Skin epidermis (tissue), 12 donors: ENCODE data around the gene HECW1.
"Not testable (repeated sequence)": the region's sequence is repeated elsewhere in the genome, so short reads cannot be mapped to it uniquely, and the experiment has no call there.

ENCODE experiments used
- H3K27ac ChIP-seq, 21 experiments: fragments of 200-600 bp; sonication (generic) in 11 of 21; one replicate each; pipeline ENCODE4 v1.5.0; 2020; ENCODE audit warnings: mild to moderate bottlenecking in 3 of 21, inconsistent platforms in 2 of 21, moderate library complexity in 2 of 21
- H3K4me3 ChIP-seq, 7 experiments: fragments of 200-600 bp; sonication (generic) in 2 of 7; one replicate each; pipeline ENCODE4 v1.5.0; 2020; ENCODE audit warnings: inconsistent platforms in 2 of 7, mild to moderate bottlenecking in 2 of 7, moderate library complexity in 1 of 7

The HECW1 gene

DNA sequence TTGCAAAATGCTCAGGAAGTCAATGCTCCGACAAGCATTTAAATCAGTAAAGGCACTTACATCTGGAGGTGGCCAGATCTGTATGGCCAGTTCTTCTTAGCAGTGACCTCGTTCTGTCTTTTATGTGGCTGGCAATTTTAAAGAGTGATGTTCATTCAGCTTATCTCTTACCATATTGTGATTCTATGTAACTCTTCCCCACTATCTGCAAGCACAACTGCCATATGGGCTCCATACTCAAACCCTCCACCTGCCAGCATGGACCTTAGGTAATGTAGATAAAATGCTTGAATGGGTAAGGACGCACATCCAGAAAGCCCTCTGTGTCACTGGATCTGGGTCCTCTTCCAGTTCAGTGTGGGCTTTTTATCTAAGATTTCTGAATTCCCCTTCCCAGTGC is 428.0 kb downstream of the HECW1 start:
- Histone ChIP-seq H3K4me3 (no peak overlapping the region), H3K27ac (no peak overlapping the region)

DNA sequence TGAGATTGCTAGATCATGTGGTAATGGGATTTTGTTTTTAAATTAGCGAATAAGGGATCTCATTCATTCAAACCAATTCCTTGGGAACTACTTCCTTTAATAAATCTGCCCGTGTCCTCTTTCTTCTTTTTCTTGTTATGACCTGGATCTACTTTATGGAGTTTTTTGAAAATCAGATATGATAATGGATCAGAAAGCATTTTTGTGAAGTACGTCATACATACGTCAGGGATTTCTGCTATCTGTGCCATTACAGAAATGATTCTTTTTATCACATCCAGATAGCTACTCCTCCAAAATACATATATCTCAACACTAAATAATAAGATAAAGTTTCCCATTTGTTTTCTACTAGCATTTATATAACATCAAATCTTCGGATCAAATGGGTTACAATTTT is 430.3 kb downstream of the HECW1 start:
- H3K27ac ChIP-seq: no peak overlapping the region
- H3K4me3 ChIP-seq: no peak overlapping the region

DNA sequence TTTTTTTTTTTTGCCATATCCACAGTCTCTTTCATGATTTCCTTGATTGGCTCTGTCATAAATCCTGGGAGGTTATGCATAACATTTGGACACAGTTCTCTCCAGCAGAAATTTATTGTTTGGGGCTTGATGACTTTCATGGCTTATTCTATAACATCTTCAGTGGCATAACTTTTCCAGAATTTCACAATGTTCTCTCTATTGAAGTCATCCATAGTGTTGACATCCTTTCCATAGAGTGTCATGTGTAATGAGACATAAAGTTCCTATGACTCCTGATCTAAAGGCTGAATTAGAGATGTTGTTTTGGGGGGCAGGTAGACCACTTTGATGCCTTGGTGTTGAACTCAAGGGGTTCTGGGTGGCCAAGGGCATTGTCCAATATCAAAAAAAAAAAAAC is 433.8 kb downstream of the HECW1 start:
- Histone ChIP-seq H3K4me3 (no peak overlapping the region), H3K27ac (no peak overlapping the region)

DNA sequence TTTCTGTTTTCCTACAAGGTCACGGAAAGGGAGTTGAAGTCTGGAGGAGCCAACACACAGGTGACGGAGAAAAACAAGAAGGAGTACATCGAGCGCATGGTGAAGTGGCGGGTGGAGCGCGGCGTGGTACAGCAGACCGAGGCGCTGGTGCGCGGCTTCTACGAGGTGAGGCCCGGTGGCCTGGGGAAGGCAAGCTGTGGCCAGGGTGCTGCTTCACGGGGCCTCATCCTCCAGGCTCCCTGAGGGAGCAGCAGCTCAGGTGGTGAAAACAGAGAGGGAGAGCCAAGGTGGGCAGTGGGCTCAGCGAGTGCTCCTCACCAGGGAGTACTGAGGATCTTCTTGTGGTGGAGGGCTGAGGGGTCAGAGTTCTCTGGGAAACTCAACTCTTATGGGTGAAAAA is 438.0 kb downstream of the HECW1 start:
- no peak overlapping the region for H3K4me3 ChIP-seq
- no peak overlapping the region for H3K27ac ChIP-seq

DNA sequence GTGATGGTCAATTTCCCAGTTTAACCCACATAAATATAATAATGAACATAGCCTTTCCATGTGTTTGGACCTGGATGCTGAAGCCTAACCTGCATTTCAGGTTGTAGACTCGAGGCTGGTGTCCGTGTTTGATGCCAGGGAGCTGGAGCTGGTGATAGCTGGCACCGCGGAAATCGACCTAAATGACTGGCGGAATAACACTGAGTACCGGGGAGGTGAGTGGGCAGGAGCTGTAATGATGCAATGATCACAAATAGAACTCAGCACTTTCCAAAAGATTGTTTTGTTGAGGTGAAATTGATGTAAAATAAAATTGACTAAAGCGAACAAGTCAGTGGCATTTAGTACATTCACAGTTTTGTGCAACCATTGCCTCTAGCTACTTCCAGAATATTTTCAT is 439.7 kb downstream of the HECW1 start:
- no peak overlapping the region for H3K27ac ChIP-seq
- H3K4me3 ChIP-seq: no peak overlapping the region

DNA sequence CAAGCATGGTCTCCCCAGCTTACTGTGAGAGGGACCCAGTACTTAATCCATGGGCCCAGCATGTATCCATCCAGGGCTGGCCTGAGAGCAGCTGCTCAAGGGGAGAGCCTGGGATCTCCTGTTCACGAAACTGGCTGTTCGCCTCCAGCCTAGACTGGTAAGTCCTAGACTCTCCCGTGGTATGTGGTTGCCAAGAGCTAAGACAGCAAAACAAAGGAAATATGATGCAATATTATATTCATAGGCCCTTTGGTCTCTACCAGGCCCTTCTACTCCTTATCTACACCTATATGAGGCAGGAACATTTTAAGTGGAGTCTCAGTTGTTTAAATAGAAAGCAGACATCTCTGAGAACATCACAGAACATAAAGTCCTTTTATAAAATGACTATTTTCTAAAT is 441.6 kb downstream of the HECW1 start:
- no peak overlapping the region for H3K4me3 ChIP-seq
- H3K27ac ChIP-seq: no peak overlapping the region

DNA sequence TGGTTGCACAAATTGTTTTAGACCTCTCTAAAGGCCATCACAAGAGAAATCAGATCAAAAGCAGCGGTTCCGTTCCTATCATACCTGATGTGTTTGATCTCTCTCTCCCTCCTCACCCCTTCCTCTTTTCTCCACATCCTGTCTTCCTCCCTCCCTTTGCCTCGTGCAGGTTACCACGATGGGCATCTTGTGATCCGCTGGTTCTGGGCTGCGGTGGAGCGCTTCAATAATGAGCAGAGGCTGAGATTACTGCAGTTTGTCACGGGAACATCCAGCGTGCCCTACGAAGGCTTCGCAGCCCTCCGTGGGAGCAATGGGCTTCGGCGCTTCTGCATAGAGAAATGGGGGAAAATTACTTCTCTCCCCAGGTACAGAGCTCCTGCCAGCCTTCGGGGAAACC is 442.0 kb downstream of the HECW1 start:
- Histone ChIP-seq H3K27ac (no peak overlapping the region), H3K4me3 (no peak overlapping the region)

DNA sequence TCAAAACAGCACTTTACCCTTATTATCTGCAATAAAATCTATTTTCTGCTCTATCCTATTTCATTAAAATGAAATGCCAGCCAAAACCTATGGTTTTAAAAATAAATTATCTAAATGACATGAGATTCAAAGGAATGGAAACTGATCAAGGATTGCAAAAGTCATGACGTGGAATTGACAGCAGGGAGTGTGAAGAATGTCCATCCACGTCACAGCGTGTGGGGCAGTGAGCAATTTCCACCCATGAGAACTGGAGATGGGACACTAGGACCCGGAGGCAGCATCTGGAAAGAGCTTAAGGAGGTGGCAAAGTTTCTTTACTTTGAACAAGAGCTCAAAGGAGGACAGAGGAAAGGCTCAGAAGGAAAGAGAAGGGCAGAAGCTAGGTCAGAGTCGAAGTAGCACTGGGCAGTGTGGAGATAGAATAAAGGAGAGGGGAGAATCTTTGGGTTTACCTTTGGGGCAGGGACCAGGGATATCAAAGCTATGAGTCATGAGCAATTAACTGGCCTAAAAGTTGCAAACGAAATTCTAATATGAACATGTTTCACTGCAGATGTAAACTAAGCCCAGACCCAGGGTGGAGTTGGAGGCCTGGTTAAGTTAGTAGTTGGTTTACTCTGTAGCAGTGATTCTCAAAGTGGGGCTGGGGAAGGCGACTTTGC is 445.5 kb downstream of the HECW1 start:
- Histone ChIP-seq H3K27ac (no peak overlapping the region), H3K4me3 (no peak overlapping the region)

DNA sequence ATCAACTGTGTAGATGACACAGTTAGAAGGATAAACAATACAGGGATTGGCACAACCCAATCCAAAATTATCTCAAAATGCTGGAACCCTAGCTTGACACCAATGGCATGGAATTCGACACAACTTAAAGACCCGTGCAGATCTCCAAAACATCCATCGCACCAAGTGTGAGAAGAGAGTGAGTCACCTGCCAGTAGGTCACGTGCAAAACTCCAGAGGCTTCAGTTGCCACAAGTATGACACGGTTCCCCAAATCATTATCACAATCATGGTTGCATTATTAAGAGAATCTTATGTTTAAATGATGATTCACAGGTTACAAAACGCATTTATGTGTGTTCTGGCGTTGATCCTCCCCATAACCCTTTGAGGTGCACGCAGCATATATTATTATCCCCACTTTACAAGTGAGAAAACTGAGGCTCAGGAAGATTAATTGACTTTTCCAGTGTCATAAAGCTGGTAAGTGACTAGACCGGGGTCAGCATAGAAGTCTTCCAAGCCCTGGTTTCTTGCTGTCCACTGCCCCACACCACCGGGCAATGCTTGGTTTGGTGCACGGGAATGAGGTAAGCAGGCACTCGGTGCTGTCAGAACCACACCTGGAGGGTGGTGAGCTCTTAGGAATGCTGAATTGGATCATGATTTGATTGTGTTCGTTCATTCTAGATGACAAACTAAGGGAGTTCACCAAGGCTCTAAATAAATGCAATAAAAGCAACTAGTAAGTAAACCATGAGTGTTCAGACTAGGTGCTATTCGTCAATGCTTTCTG is 446.9 kb downstream of the HECW1 start:
- Histone ChIP-seq H3K4me3 (no peak overlapping the region), H3K27ac (no peak overlapping the region)

DNA sequence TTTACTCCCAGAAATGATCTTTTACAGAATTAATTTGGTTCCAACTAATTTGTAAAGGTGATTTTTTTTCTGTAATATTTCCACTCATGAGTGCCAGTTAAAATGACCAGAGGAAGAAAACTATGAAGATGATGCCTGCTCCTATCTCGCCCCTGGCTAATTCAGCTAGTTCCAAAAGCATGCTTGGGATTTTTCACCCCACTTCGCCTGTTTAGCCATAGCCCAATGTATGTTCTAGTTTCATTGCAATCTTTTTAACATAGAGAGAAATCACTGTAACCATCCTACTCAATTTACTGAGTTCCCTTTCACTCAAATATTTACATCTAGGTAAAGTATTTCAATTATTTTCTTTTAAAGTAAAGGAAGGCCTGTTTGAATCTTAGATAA is 447.5 kb downstream of the HECW1 start:
- H3K4me3 ChIP-seq: no peak overlapping the region
- H3K27ac ChIP-seq: no peak overlapping the region

DNA sequence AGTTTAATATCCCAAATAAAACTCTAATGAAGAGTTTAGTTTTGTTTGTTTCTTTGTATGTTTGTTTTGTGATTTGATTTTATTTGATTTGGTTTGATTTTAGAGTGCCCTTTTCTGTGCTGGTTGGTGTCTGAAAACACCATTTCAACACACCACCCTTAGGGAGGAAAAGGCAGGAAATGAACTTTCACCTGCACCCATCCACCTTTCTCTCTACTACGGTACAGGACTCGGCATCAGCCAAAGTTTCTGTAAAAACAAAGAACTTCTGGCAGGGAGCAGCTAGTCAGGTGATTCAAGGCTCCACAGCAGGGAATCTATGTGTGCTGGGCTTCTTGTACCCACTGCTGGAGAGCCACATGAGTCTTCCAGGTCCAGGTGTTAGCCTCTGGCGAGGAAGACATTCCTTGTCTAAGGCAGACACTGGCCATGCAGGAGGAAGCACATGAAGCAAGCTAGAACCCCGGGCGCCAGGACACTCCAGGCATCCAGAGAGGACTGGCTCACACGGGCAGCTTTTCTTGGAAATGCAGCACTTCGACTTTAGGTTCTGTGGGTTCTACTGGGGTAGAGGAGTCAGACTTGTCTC is 448.4 kb downstream of the HECW1 start:
- H3K27ac ChIP-seq: no peak overlapping the region

DNA sequence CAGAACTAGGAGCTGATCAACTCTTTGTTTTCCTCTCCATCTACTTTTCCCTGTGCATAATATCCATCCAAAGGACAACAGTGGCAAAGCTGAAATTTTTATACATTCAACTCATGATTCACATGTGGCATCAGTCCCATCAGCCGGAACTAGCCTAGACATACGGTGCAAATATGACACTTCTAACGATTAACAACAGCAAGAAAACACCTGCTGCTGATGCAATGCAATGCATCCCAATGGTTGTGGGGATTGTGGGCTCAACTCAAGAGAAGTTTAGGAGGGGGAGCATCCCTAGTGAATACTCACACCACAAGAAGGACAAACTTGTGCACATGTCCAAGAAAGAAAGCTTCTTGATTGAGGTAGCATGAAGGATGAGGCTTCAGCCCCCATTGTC is 449.9 kb downstream of the HECW1 start:
- Histone ChIP-seq H3K4me3 (no peak overlapping the region), H3K27ac (no peak overlapping the region)

More for the DNA sequence above, 448.4 kb downstream of the HECW1 start:
- H3K4me3 ChIP-seq: no peak overlapping the region

DNA sequence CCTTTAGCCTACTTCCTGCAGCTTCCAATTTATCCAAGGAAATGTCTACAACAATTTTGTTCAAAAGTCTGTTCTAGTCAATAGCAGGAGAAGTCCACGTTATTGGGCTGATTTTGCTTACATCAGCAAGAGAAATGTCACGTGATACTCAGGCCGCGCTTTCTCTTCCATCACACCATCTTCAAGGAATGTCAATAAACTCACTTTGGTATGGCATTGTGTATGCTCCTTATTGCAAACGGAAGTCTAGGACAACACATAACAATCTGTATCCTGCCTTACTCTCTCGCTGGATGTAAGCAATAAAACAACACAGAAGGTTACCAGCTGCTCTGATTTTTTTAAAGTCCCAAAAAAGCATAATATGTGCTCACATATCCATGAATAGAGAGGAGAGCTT is 453.3 kb downstream of the HECW1 start:
- H3K27ac ChIP-seq: peak overlapping the region in 1 of 21 experiments; percentile 21
- H3K4me3 ChIP-seq: no peak overlapping the region

DNA sequence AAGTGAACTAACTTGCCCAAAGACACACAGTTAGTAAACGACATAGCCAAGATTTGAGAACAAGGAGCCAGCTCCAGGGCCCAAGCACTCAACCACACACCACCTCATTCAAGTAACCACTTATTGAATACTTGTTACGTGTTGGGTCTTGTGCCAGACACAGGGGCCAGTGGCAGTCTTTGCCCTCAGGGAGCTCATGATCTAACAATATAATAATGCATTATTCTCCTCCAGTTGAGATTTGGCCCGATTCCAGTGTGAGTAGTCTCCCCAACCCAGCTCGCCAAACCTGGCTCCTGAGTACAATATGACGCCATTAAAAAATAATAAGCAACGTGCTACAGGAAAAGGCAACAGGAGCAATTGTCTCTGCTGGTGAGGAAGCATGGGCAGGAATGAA is 456.1 kb downstream of the HECW1 start:
- no peak overlapping the region for H3K4me3 ChIP-seq
- H3K27ac ChIP-seq: peak overlapping the region in 4 of 21 experiments; percentile 6 to 52 (median 45)

DNA sequence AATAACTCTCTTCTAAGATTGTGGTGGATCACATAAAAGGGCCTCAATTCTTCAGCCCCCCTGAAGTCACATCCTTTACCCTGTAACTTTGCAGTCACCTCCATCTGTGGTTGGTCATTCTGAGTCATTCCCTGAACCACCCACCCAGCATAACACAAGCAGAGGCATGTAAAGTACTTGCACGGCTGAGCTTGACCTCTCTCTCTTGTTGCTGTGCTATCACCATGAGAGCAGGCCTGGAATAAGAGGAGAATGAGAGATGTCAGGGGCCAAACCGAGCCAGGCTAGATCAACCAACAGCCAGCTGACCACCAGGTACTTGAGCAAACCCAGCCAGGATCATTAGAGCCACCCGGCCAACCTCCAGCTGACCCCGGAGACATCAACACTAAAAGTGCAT is 457.0 kb downstream of the HECW1 start:
- Histone ChIP-seq H3K4me3 (no peak overlapping the region), H3K27ac (peak overlapping the region in 2 of 21 experiments; percentile 30 to 31)

DNA sequence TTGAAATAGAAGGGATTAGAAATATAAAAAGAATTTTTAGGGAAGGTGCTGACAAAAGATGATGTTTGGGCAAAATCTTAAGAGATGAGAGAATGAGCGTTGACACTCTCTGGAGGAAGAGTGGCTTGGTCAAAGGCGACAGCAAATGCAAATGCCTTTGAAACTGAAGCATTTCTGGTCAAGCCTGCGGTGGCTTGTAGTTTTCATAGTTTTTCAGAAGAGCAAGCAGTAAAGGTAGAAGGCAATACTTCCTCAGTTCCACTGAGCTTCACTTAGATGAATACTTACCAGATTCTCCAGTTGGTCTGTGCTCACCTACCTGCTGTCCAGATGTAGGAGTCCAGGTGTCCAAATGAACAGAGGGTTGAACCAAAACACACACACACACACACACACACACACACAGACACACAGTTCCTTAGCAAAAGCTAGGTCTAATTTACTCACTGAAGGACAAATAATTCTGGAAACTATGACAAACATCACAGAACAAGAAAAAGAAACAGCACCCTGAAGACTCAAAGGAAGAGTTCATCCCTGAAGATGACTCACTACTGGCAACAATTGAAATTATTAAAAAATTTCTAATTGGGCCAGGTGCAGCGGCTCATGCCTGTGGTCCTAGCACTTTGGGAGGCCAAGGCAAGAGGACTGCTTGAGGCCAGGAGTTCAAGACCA is 458.4 kb downstream of the HECW1 start:
- no peak overlapping the region for H3K27ac ChIP-seq
- H3K4me3 ChIP-seq: no peak overlapping the region

DNA sequence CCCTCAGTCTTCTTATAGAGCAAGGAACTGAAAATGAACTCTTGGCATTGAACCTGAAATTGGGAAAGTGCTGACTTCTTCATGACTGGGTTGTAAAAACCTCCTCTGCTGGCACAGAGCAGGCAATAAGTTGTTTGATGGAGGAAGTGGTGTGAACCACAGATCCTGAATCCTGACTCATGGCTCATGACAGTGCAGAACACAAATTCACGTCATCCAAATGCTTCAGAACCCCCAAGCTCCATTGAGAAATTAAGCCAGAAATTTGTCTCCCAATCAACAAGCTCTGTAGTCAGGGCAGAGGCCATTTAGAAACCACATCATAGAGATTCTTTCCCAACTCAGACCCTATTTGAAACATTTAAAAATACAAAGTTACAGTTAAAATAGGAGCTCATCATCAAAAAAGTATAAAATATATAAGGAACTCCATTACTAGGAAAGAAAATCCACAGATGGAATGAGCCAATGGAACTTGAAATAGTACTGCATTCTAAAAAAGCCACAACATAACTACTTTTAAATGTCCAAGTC is 460.1 kb downstream of the HECW1 start:
- Histone ChIP-seq H3K27ac (peak overlapping the region in 9 of 21 experiments; percentile 17 to 68 (median 34)), H3K4me3 (no peak overlapping the region)

DNA sequence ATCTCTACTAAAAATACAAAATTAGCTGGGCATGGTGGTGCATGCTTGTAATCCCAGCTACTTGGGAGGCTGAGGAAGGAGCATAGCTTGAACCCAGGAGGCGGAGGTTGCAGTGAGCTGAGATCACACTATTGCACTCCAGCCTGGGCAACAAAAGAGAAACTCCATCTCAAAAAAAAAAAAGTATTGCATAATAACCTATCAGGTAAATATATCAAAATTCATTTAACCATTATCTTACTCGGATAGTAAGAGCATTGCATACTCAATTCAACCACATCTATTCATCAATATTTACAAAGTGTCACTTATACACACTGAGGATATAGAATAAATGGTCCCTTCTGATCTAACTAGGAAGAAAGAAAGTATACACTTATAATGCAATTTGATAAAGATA is 461.4 kb downstream of the HECW1 start:
- peak overlapping the region in 2 of 21 experiments; percentile 17 to 35 for H3K27ac ChIP-seq

DNA sequence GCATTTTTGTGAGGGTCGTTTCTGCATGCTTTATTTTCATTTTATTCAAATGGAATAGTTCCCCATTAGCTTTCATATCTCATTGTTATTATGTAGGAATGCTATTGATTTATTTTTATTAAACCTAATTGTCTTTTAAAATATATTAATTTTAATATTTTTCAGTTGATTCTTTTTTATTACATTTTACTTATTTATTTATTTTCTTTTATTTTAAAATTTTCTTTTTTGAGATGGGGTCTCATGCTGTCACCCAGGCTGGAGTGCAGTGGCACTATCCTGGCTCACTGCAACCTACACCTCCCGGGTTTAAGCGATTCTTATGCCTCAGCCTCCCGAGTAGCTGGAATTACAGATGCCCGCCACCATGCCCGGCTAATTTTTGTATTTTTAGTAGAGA is 463.1 kb downstream of the HECW1 start:
- H3K4me3 ChIP-seq: no peak overlapping the region
- no peak overlapping the region for H3K27ac ChIP-seq

More for the DNA sequence above, 461.4 kb downstream of the HECW1 start:
- H3K4me3 ChIP-seq: not testable (repeated sequence)

DNA sequence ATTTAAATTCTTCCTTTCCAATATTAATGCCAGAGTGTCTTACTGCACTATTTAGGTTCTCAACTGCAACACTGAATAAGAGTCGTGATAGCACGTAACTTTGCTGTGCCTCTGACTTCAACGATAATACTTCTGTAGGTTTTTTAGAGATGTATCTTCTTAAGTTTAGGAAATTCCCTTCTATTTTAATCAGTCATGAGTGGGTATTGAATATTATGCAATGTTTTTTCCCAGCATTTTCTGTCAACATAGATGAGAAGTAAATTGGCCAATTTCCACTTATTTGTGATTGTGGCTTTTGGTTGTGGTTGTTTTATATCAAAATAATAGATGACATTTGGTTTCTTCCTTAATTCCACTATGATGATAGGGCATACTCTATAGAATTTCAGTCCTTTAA is 463.8 kb downstream of the HECW1 start:
- H3K4me3 ChIP-seq: no peak overlapping the region
- no peak overlapping the region for H3K27ac ChIP-seq
